Measurements from ENCODE around the gene SSTR1. TPM values are rescaled to one million over a fixed set of nuclear protein-coding genes. Genes with fewer than 3 reads are reported as not detected.

SSTR1 gene
- total and polyA plus RNA-seq, 2 of the 13 experiments (the other 11 are each of a cell fraction or from before 2014, with no cell fraction given): 0.04 TPM

DNA sequence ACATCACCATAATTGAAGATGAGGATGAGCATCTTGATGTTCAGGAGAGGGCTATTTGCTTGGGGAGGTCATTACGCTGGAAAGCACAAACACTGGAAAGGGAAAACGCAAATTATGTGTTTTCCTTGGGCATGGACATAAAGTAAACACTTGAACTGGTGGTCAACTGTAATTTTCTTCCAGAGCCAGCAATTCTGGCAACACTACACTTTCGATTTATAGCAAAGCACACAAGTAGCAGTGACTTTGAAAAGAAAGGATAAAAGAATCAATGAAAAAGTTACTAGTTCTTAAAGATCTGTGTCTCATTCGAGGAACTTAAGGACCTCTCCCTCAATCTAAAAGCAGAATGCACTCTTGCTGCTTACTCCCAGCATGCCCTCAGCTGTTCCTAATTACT, 46.0 kb downstream of the SSTR1 start:
- H2AFZ ChIP-seq (ENCODE audit: low read length): no peak overlapping the region
- no TSS peak for BruUV-seq (replicated peaks)
- H3K4me3 ChIP-seq (replicated peaks in 1 of 3; ENCODE audit: insufficient read depth in 1 of 3, low read depth in 2 of 3, low read length in 3 of 3): no peak overlapping the region
- no peaks in the 10 kb centered on the region for H3K9me3 ChIP-seq (ENCODE audit: low read length)
- CTCF ChIA-PET (ENCODE audit: low intra/inter-chr PET ratio, low total read pairs): no interaction called here
- no peaks in the 10 kb centered on the region for H3K79me2 ChIP-seq (ENCODE audit: insufficient read depth, low read length)
- no peak overlapping the region for H3K9ac ChIP-seq (ENCODE audit: insufficient read depth, low read depth, low read length)
- no peaks in the 10 kb centered on the region for H3K4me1 ChIP-seq (ENCODE audit: insufficient read depth, low read length)
- DNase-seq (ENCODE audit: low spot score) (no peak), ATAC-seq (no peak), FAIRE-seq (no peak)
- H3K36me3 ChIP-seq (replicated peaks in 1 of 2; ENCODE audit: control insufficient read depth in 1 of 2, insufficient read depth in 2 of 2, low read length in 2 of 2): no peaks in the 10 kb centered on the region
- H3K27me3 ChIP-seq (ENCODE audit: control insufficient read depth in 1 of 2, insufficient read depth in 2 of 2, low read length in 2 of 2): no peaks in the 10 kb centered on the region
- no peak overlapping the region for H3K27ac ChIP-seq (ENCODE audit: extremely low read length, insufficient read depth, low read length)
- TF ChIP-seq KAT7 (CRISPR knock-in tag; IDR thresholded peaks at IDR 0.05; ENCODE audit: borderline replicate concordance): no peak
- no peak for TF ChIP-seq SNAPC4 (CRISPR knock-in tag; IDR thresholded peaks at IDR 0.05)
- no peak for TF ChIP-seq ZFP37 (CRISPR knock-in tag; IDR thresholded peaks at IDR 0.05; ENCODE audit: borderline replicate concordance)
- no peak for TF ChIP-seq PBX2 (CRISPR knock-in tag; IDR thresholded peaks at IDR 0.05)
- TF ChIP-seq, protein P1, sequence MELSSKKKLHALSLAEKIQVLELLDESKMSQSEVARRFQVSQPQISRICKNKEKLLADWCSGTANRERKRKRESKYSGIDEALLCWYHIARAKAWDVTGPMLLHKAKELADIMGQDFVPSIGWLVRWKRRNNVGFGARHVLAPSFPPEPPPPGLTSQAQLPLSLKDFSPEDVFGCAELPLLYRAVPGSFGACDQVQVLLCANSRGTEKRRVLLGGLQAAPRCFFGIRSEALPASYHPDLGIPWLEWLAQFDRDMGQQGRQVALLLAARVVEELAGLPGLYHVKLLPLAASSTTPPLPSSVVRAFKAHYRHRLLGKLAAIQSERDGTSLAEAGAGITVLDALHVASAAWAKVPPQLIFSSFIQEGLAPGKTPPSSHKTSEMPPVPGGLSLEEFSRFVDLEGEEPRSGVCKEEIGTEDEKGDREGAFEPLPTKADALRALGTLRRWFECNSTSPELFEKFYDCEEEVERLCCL (CRISPR knock-in tag; IDR thresholded peaks at IDR 0.05; ENCODE audit: borderline replicate concordance): no peak
- TF ChIP-seq ZNF160 (CRISPR knock-in tag; IDR thresholded peaks at IDR 0.05): no peak
- intact Hi-C loops (cut with micrococcal nuclease; ENCODE audit: unreplicated experiment) (no loop called here), in situ Hi-C loops (cut with HindIII; ENCODE audit: extremely low pct_ligation_motif_present, low pct_unique_long_range_greater_than_20kb) (no loop called here)
- 2% methylated on average over 4 of the region's 4 CpGs for WGBS (ENCODE audit: low lambda C conversion rate)
- POLR2A ChIA-PET: no interaction called here
- no peak overlapping the region for H3K4me2 ChIP-seq (ENCODE audit: low read depth, low read length)
- H4K20me1 ChIP-seq (ENCODE audit: insufficient read depth, low read length): no peaks in the 10 kb centered on the region

Data from HepG2 (cell line).